Transverse colon (tissue), 4 donors: ENCODE measurements around the gene NWD2. TPM values are rescaled to one million over a fixed set of nuclear protein-coding genes. Genes with fewer than 3 reads are reported as not detected.

ENCODE experiments used
- small RNA-seq, 4 donors: library from RNA; depleted of rRNA; stranded (forward); fragments of <200 nt; gene quantifications; one replicate each; pipeline ENCODE3, GENCODE V24; 2016
- total RNA-seq, 4 donors: library from RNA; depleted of rRNA; stranded (reverse); fragments of >200 nt; gene quantifications; one replicate each; pipeline ENCODE4 v1.1.0, GENCODE V29; 2016

NWD2 gene
- total RNA-seq, 4 donors from 2014 or later = 0.48 to 0.55 TPM; not detected in 2

Small RNA genes lying within 50 kb of the gene (small RNA-seq; reads per million reads assigned to genes)
- 0 reads per million in 4 donors for gene MIR4801
